ENCODE measurements around the gene CCND2. TPM values are rescaled to one million over a fixed set of nuclear protein-coding genes. Genes with fewer than 3 reads are reported as not detected.
A peak's percentile ranks its signal among the peaks of the same experiment; 100 is the strongest.
"Not testable (repeated sequence)": the region's sequence is repeated elsewhere in the genome, so short reads cannot be mapped to it uniquely, and the experiment has no call there.

CCND2 gene
- 71.3 TPM for polyA plus RNA-seq (ENCODE audit: insufficient read length)
- long read RNA-seq, donor 1, full-length matches to known transcripts: 3 of 10 reads
- long read RNA-seq, donor 1, partial matches to known transcripts: 7 of 10 reads
- long read RNA-seq, donor 1, other reads (novel, unspliced or antisense): 0 of 10 reads
- long read RNA-seq, donor 2, full-length matches to known transcripts: 12 of 12 reads
- long read RNA-seq, donor 2, partial matches to known transcripts: 0 of 12 reads
- long read RNA-seq, donor 2, other reads (novel, unspliced or antisense): 0 of 12 reads
- long read RNA-seq, donor 3, full-length matches to known transcripts: 8 of 16 reads
- long read RNA-seq, donor 3, partial matches to known transcripts: 8 of 16 reads
- long read RNA-seq, donor 3, other reads (novel, unspliced or antisense): 0 of 16 reads
- long read RNA-seq, donor 4, full-length matches to known transcripts: 2 of 2 reads
- long read RNA-seq, donor 4, partial matches to known transcripts: 0 of 2 reads
- long read RNA-seq, donor 4, other reads (novel, unspliced or antisense): 0 of 2 reads
- long read RNA-seq, donor 5, full-length matches to known transcripts: 2 of 2 reads
- long read RNA-seq, donor 5, partial matches to known transcripts: 0 of 2 reads
- long read RNA-seq, donor 5, other reads (novel, unspliced or antisense): 0 of 2 reads
- long read RNA-seq, donor 6, full-length matches to known transcripts: 7 of 7 reads
- long read RNA-seq, donor 6, partial matches to known transcripts: 0 of 7 reads
- long read RNA-seq, donor 6, other reads (novel, unspliced or antisense): 0 of 7 reads
- long read RNA-seq, donor 7, full-length matches to known transcripts: 10 of 10 reads
- long read RNA-seq, donor 7, partial matches to known transcripts: 0 of 10 reads
- long read RNA-seq, donor 7, other reads (novel, unspliced or antisense): 0 of 10 reads
- long read RNA-seq, donor 8, full-length matches to known transcripts: 1 of 1 reads
- long read RNA-seq, donor 8, partial matches to known transcripts: 0 of 1 reads
- long read RNA-seq, donor 8, other reads (novel, unspliced or antisense): 0 of 1 reads

DNA sequence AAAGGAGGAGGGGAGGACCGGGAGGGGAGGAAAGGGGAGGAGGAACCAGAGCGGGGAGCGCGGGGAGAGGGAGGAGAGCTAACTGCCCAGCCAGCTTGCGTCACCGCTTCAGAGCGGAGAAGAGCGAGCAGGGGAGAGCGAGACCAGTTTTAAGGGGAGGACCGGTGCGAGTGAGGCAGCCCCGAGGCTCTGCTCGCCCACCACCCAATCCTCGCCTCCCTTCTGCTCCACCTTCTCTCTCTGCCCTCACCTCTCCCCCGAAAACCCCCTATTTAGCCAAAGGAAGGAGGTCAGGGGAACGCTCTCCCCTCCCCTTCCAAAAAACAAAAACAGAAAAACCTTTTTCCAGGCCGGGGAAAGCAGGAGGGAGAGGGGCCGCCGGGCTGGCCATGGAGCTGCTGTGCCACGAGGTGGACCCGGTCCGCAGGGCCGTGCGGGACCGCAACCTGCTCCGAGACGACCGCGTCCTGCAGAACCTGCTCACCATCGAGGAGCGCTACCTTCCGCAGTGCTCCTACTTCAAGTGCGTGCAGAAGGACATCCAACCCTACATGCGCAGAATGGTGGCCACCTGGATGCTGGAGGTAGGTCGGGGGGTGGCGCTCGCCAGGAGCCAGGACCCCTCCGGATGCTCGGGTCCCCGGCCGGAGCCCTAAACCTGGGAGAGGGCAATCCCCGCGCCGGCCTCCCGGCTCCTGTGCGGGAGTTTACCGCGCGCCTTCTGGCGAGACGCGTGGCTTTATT, at the start of gene CCND2:
CCND2 (plus strand) TSS at position 111 of the 744 bp plus-strand sequence; CDS start at position 390, 279 bp downstream.
- peak; percentile 94 for DNase-seq

DNA sequence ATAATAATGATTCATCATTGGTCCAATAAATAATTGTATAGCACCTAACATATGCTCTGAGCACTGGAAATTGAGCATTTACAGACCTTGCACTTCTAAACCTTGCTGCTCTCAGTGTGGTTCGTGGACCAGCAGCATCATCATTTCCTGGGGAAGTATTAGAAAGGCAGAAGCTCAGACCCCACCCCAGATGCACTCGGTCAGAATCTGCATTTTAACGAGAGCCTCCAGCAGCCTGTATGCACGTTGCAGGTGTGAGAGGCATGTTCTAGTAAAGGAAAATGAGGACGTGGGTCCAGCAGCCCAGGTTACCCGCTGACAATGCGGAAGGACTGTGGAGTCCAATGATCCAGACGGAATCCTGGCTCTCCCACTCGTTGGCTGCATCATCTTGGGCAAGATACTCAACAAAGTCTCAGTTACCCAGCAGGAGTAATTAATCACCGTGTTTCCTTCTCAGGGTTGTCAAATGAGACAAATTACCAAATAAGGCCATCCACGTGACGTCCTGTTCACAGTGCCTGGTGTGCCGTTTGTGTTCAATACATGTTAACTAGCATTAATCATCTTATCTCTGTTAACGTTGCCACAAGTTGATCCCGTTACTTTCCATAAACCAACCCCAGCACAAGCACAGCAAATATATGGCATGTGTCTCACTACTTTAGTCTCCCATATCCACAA, 49.2 kb upstream of the CCND2 start:
- DNase-seq: no peak

DNA sequence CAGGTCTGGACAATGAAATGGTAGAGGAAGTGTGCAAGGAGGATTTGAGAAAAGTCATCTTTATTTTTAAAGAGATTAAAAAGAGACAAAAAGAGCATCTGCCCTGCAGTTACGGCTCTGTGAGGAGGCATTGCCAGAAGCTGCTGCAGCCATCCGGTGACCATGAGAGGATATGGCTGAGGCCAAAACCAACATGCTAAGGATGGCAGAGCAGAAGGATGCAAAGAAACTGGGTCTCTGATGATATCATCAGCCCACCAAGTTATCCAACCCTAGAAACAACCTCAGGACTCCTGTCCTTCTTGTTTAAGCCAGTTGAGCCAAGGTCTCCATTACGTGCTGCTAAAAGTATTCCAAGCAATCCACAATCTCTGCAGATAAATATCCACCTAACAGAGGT, 48.0 kb upstream of the CCND2 start:
- DNase-seq: no peak

DNA sequence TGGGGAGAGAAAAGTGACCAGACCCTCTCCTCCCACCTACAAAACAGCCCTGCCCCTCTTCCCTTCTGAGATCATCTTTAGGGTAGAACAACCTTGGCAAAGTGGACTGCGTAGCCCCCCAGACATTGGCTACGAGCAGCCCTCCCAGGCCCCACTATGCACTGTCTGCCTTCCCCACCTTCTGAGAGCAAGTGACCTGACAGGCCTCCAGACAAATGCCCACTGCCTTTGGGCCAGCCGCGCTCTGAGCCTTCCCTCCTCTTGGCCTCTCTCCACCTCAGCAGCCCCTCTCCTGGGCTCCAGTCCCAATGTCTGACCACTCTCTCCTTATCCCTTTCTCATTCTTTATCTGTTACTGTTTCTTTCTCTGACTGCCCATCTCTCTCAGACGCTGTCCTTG, 46.5 kb upstream of the CCND2 start:
- DNase-seq: no peak

DNA sequence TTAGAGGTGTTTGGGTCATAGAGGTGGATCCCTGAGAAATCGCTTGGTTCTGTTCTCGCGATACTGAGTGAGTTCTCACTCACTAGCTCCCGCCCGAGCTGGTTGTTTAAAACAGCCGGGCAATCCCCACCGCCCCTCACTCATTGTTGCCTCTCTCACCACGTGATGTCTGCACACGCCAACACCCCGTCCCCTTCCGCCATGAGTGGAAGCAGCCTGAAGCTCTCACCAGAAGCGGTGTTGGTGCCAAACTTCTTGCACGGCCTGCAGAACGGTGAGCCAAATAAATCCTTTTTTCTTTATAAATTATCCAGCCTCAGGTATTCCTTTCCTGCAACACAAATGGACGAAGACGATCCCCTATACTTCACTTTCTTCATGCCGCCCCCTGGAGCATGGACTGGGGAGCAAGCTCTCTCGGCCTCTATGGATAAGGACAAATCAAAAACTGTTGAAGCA, 45.4 kb upstream of the CCND2 start:
- no peak for DNase-seq

DNA sequence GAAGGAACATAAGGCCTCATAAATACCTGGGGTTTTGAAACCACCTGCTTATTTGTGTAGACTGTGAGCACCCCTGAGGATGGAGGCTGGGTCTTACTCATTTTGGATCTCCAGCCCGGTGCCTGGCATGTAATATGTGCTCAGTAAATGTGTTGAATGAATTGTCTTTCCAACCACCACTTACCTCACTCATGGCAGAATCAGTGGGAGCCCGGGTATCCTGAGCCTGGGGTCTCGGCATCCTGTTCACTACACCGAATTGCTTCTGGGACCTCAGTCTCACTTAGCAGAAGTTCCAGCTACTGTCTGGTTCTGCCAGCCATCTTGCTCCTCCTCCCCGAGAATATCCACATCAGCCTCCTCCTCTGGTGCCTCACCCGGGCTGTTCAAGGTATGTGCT, 43.0 kb upstream of the CCND2 start:
- no peak for DNase-seq

DNA sequence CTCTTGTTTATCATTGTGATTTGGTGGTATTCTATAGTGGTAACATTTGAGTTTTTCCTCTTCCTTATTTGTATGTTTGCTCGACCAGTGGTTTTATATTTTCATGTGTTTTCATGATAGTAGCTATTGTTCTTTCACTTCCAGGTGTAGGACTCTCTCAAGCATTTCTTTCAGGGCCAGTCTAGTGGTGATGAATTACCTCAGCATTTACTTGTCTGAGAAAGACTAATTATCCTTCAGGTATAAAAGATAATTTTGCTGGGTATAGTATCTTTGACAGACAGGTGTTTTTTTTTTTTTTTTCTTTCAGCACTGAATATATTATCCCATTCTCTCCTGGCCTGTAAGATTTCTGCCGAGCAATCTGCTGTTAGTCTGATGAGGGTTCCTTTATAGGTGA, 35.0 kb upstream of the CCND2 start:
- no peak for DNase-seq

DNA sequence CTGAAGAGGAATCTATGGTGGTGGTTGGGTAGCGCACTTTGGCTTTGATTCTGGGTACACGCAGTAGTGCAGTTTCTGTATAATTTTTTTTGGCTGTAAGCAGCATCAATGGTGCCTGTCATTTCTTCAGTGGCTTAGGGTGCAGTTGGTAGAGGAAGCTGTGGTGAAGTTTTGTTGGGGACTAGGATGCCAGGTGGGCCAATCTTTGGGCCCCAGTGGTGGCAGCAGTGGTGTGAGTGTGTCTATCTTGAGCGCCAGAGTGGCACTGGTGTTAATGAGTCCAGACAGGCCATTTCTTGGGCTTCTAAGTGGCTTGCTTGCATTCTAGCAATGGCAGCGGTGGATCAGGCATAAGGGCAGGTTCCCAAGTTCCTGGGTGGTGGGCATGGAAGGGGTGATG, 33.8 kb upstream of the CCND2 start:
- no peak for DNase-seq

DNA sequence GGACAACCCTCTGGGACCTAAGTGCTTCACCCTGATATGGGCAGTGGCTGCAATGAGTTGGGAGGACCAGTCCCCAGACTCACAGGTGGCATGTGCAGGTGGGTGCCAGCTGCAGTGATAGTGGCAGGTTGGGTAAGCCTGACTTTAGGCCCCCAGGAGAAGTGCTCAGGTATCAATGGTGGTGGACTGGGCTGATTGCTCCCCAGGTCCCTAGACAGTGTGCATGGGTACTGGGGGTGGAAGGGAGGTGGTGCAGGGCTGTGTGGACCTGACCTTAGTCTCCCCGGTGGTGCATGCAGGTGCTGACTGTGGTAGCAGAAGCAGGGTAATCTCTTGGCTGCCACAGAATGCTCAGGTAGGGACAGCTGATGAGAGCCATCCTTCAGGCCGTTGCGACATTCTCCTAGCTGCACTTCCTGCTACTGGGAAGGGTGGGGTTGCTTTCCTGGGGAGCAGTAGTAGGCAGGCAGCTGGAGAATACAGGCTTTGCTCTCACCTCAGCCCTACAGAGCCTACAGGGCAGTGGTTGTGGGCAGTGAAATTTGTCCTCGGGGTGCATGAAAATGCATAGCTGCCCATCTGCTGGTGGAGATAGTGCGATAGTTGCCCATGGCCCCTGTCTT, 33.3 kb upstream of the CCND2 start:
- DNase-seq: no peak

DNA sequence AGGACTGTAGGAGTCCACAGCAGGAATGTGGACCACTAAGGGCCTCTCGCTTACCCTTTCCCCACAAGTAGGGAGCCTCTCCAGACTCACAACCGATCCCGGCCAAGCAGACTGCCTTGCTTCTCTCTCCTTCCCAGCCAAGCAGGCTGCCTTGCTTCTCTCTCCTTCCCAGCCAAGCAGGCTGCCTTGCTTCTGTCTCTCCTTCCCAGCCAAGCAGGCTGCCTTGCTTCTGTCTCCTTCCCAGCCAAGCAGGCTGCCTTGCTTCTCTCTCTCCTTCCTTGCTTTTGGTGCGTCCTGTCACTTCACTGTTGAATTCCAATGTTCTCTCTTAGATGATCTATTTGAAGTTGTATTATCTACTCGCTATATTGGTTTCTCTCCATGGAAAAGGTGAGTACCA, 32.6 kb upstream of the CCND2 start:
- no peak for DNase-seq

DNA sequence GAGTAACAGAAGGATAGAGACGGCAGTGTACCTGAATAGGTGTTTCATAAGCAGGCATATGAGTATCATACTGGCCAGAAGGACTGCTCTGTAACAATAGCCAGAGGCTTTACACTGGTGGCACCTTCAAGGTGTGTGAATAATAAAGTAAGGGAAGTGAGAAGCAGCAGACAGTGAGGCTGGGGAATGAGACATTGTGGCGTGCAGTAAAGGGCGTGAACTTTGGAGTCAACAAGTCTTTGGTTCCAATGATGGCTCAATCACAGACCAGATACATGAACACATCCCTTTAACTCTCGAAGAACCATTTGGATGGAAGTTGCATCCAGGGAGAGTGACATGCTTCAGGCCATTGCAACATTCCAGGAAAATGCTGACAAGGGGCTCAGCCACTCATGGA, 32.0 kb upstream of the CCND2 start:
- no peak for DNase-seq

DNA sequence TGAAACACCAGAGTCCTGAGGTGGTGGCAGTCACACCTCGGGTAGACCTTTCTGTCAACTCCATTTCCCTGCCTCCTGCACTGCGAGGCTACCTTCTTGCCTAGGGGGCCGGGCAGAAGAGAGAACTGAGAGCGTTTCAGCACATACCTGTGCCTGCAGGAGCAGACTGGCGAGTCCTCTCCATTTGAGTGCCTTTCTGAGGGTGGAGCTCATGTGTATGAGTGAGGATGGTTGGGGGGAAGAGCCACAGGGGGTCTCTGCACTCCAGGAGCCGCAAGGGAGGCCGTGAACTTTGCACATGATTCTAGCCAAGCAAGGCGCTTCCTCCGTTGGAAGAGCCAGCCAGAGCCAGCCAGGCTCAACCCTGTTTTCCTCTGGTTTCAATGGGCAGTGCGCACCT, 31.0 kb upstream of the CCND2 start:
- DNase-seq: no peak

DNA sequence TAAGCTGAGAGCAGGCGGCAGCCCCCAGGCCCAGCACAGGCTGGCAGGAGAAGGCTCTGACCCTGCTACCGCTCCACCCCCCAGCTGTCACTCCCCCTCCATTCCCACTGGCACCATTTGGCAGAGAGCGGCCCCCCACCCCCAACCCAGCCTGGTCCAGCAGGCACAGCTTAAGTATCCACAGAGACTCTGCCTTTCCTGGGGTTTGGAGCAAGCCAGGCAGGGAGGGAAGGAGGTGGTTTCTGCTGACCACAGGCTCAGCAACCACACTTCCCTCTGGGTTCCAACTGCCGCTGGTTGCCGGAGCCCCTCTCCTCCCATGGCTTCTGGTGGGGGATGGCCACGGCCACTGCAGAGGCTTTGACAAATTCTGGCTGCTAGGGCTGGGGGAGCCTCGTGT, 30.5 kb upstream of the CCND2 start:
- no peak for DNase-seq

DNA sequence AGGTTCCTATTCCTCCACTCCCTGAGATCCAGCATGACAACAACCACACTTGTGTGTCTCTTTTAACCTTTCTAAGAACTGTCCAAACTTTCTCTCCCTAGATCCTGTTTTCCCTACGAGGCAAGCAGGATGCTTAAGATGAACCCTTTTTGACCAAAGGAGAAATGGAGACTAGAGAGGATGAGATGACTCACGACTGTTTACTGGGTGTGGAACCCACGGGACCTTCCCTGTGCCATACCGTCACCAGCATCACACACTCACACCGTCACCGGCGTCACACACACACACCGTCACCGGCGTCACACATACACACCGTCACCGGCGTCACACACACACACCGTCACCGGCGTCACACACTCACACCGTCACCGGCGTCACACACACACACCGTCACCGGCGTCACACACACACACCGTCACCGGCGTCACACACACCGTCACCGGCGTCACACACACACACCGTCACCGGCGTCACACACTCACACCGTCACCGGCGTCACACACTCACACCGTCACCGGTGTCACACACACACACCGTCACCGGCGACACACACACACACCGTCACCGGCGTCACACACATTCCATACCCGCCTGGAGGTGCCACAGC, 30.0 kb upstream of the CCND2 start:
- not testable (repeated sequence) for DNase-seq

DNA sequence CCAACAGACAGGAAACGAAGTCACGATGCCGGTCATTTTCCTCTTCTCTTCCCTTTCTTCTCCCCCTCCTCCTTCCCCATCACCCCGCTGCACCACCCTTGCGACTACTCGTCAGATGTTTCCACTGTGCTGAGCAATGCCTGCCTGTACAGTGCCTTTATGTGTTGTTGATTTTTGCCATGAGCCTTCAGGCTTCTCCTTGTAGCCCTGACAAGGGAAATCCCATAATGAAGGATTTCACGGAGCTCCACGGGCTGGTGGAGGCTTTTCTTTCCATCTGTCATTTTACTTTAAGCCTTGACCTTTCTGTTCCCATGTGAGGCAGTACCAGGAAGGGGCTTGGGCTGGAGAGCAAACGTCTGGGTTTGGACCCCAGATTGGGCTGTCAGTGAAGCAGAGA, 28.7 kb upstream of the CCND2 start:
- no peak for DNase-seq

DNA sequence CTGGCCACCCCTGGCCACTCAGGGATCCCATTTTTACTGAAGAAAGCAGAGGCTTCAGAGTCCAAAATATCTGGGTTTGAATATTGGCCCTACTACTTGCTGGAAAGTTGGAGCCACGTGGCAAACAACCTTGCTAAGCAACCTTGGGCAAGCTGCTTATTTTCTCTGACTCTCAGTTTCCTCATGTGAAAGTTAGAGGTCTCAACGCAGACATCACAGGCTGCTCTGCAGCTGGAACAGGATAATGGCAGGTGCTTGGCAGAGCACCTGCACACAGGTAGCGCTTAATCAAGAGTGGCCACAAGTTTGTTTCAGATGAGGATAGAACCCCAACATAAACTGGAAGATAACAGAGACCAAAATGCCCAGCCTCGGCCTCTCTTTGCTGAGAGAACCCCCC, 28.1 kb upstream of the CCND2 start:
- no peak for DNase-seq

DNA sequence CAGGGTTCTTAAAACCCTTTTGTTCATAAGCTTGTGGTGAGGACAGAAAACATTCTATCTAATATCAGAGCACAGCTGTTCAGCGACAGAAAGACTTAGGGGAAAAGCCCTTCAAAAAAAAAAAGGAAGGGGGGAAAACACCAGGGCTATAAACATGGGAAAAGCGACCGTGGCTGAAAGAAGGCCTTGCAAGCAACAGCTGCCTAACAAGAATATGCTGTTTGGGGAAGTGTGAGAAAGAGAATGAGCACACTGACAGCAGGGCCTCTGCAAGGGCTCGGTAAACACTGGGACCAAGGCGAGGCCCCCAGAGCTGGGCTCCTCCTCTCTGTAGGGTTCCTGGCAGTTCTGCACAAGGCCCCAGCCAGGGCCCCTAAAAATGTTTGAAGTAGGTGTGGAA, 27.4 kb upstream of the CCND2 start:
- DNase-seq: no peak

DNA sequence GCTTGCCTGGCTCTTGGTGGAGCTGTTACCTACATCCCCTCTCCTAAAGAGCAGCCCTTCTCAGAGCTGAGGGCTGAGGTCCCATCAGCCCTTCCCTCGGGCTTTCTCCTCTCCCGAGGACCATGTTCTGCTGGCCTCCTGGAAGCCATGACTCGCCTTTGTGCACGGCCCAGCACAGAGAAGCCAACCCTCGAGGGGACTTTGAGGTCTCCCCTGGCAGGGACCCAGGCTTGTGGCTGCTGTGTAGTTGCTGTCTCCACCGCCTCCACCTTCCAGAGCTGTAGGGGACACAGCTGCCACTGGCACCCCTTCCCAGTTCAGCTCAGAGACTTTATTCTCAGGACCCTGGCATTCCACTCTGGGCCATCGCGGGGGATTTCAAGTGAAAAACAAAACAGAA, 22.9 kb upstream of the CCND2 start:
- no peak for DNase-seq

DNA sequence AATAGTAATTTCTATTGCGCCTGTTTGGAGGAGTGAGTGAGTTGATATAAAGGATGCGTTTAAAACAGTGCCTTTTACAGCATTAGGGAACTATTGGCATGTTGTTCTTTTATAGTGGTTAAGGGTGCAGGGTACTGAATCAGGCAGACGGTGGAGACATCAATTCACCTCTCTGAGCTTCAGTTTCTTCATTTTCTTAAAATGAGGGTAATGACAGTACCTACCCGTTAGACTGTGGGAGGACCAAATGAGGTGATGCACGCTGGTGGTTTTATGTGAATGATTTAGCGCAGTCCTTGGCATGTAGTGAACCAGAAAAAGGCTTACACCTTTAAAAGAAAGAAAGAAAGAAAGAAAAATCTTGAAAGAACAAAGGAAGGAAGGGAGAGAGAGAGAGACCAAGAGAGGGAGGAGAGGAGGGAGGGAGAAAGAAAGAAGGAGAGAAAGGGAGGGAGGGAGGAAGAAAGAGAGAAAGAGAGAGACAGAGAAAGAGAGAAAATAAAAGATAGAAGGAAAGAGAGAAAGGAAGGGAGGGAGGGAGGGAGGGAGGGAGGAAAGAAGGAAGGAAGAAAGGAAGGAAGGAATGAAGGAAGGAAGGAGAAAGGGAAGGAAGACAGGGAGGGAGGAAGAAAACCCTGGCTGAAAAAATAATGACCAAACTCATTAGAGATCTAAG, 22.2 kb upstream of the CCND2 start:
- no peak for DNase-seq

DNA sequence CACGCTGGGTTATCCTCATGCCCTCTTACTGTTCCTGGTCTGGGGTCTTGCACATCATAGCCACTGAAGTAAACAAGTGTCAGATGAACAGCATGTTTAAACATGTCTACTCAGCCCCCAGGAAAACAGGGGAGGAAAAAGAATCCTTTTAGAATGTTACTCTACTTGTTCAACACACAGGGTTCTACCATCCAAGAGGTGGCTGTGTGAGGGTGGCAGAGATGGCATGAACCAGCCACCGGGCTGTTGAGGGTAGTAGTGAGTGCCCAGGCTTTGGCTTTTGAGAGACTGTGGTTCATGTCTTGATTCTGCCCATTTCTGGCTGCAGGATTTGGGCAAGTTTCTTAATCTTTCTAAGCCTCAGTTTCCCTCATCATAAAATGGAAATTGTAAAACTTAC, 21.6 kb upstream of the CCND2 start:
- DNase-seq: no peak

Measured in left kidney (tissue), 8 donors.